NCI-H2227 (cell line): Measurements from ENCODE around the gene APOA1.
"Not testable (repeated sequence)": the region's sequence is repeated elsewhere in the genome, so short reads cannot be mapped to it uniquely, and the experiment has no call there.

Experiments used
- DNase-seq: peaks from one replicate; lab custom pipeline; 2025; ENCODE audit not compliant: unreplicated experiment; lab: John Stamatoyannopoulos, UW

Gene APOA1

GRCh38 chr11:116821050-116821918, 16.1 kb downstream of the APOA1 start:
- no peak for DNase-seq

- no peak for DNase-seq
Measured at GRCh38 chr11:116819049-116819448, 18.4 kb downstream of the APOA1 start.

GRCh38 chr11:116814502-116814901, 22.9 kb downstream of the APOA1 start:
- DNase-seq = no peak

GRCh38 chr11:116813781-116814471, 23.5 kb downstream of the APOA1 start:
- no peak for DNase-seq

- DNase-seq = no peak
Measured at GRCh38 chr11:116813170-116813569, 24.3 kb downstream of the APOA1 start.

GRCh38 chr11:116812109-116812508, 25.3 kb downstream of the APOA1 start:
- no peak for DNase-seq

- no peak for DNase-seq
Measured at GRCh38 chr11:116811194-116811593, 26.2 kb downstream of the APOA1 start.

GRCh38 chr11:116808262-116809175, 28.9 kb downstream of the APOA1 start:
- no peak for DNase-seq

GRCh38 chr11:116807601-116808261, 29.7 kb downstream of the APOA1 start:
- DNase-seq = no peak

- no peak for DNase-seq
Measured at GRCh38 chr11:116804001-116804400, 33.4 kb downstream of the APOA1 start.

- not testable (repeated sequence) for DNase-seq
Measured at GRCh38 chr11:116801662-116802061, 35.8 kb downstream of the APOA1 start.

- DNase-seq = no peak
Measured at GRCh38 chr11:116800610-116801009, 36.8 kb downstream of the APOA1 start.

GRCh38 chr11:116798368-116798767, 39.1 kb downstream of the APOA1 start:
- DNase-seq = no peak

- no peak for DNase-seq
Measured at GRCh38 chr11:116797816-116798215, 39.6 kb downstream of the APOA1 start.

- DNase-seq = no peak
Measured at GRCh38 chr11:116796548-116796947, 40.9 kb downstream of the APOA1 start.

GRCh38 chr11:116794851-116795250, 42.6 kb downstream of the APOA1 start:
- no peak for DNase-seq

GRCh38 chr11:116793772-116794097, 43.7 kb downstream of the APOA1 start:
- DNase-seq = no peak

GRCh38 chr11:116792869-116793771, 44.3 kb downstream of the APOA1 start:
- DNase-seq = no peak

GRCh38 chr11:116792144-116792868, 45.1 kb downstream of the APOA1 start:
- no peak for DNase-seq
